ENCODE results near the gene FARS2. TPM values are rescaled to one million over a fixed set of nuclear protein-coding genes. Genes with fewer than 3 reads are reported as not detected.

FARS2 gene
- polyA plus RNA-seq, 1 of the 3 experiments (the other 2 are of a cell fraction): 12.5 TPM

GRCh38 chr6:5521322-5521721, 260.0 kb downstream of the FARS2 start:
- no peaks in the 10 kb centered on the region for H3K36me3 ChIP-seq (replicated peaks in 1 of 2; ENCODE audit: control insufficient read depth in 1 of 2, insufficient read depth in 2 of 2, low read length in 1 of 2)
- ChIA-PET CTCF (interaction anchor here (0.8 to 1.1 kb wide), 2 partner anchors 16 to 21 kb away, joined by 3 read pairs; no protein-coding TSS in a partner anchor), POLR2A (no interaction called here)
- H3K4me3 ChIP-seq (ENCODE audit: low read depth in 2 of 2, low read length in 1 of 2): no peak overlapping the region
- no peaks in the 10 kb centered on the region for H4K20me1 ChIP-seq (ENCODE audit: insufficient read depth)
- WGBS (ENCODE audit: low lambda C conversion rate): 72% methylated on average over 3 of the region's 3 CpGs
- H3F3A ChIP-seq (replicated peaks; ENCODE audit: insufficient read depth): no peaks in the 10 kb centered on the region
- H3K79me2 ChIP-seq (ENCODE audit: insufficient read depth): no peaks in the 10 kb centered on the region
- H2AFZ ChIP-seq (ENCODE audit: low read depth): no peak overlapping the region
- peak overlapping the region in 1 of 2 experiments; percentile 28; a peak in 1 of 4 replicates for H3K27ac ChIP-seq (ENCODE audit: low read depth in 2 of 2, low read length in 1 of 2)
- no peaks in the 10 kb centered on the region for H3K27me3 ChIP-seq (ENCODE audit: insufficient read depth)
- no peak overlapping the region for H3K9ac ChIP-seq
- no peaks in the 10 kb centered on the region for H3K9me3 ChIP-seq
- H3K9me2 ChIP-seq: no peaks in the 10 kb centered on the region
- no peak for DNase-seq
- no peak overlapping the region for H3K4me2 ChIP-seq
- no peak for TF ChIP-seq SIN3A (IDR thresholded peaks at IDR 0.05; ENCODE audit: borderline replicate concordance, low read depth, low read length)
- TF ChIP-seq IRF3 (IDR thresholded peaks at IDR 0.05; ENCODE audit: low read depth, low read length): no peak
- TF ChIP-seq CHD2 (IDR thresholded peaks at IDR 0.05; ENCODE audit: low read length, partially characterized antibody): no peak
- TF ChIP-seq JUND (IDR thresholded peaks at IDR 0.05): no peak
- TF ChIP-seq FOXJ3 (CRISPR knock-in tag; IDR thresholded peaks at IDR 0.05): no peak
- H3K4me1 ChIP-seq (ENCODE audit: control insufficient read depth in 1 of 2, insufficient read depth in 2 of 2, low read depth in 1 of 2, low read length in 1 of 2): no peaks in the 10 kb centered on the region; a peak in 2 of 4 replicates

- no peak overlapping the region; a peak in 1 of 4 replicates for H3K27ac ChIP-seq (ENCODE audit: low read depth in 2 of 2, low read length in 1 of 2)
- H2AFZ ChIP-seq (ENCODE audit: low read depth): no peak overlapping the region
- H3K27me3 ChIP-seq (ENCODE audit: insufficient read depth): no peaks in the 10 kb centered on the region
- no peaks in the 10 kb centered on the region for H3K9me2 ChIP-seq
- H3K4me3 ChIP-seq (ENCODE audit: low read depth in 2 of 2, low read length in 1 of 2): no peak overlapping the region
- TF ChIP-seq MEF2A (IDR thresholded peaks at IDR 0.05; ENCODE audit: borderline replicate concordance, low read depth) (no peak), EP300 (IDR thresholded peaks at IDR 0.05; ENCODE audit: borderline replicate concordance in 1 of 2, low read depth in 1 of 2, low read length in 1 of 2) (no peak), TAF1 (IDR thresholded peaks at IDR 0.05; ENCODE audit: borderline replicate concordance, low read depth, low read length) (no peak), ZBTB33 (IDR thresholded peaks at IDR 0.05; ENCODE audit: borderline replicate concordance, low read depth) (no peak), POLR2AphosphoS5 (IDR thresholded peaks at IDR 0.05; ENCODE audit: low read depth, low read length) (no peak), FOXJ3 (CRISPR knock-in tag; IDR thresholded peaks at IDR 0.05) (no peak), RXRA (IDR thresholded peaks at IDR 0.05; ENCODE audit: borderline replicate concordance, low read depth) (no peak), GABPA (IDR thresholded peaks at IDR 0.05; ENCODE audit: low read depth) (no peak), JUND (IDR thresholded peaks at IDR 0.05) (no peak), RFX5 (IDR thresholded peaks at IDR 0.05; ENCODE audit: low read length) (no peak), TEAD4 (IDR thresholded peaks at IDR 0.05; ENCODE audit: borderline replicate concordance, insufficient read depth) (no peak), MXI1 (IDR thresholded peaks at IDR 0.05; ENCODE audit: low read depth, low read length) (no peak), PBX3 (IDR thresholded peaks at IDR 0.05) (no peak), SIN3A (IDR thresholded peaks at IDR 0.05; ENCODE audit: borderline replicate concordance, low read depth, low read length) (no peak), ELF1 (IDR thresholded peaks at IDR 0.05) (no peak), RCOR1 (IDR thresholded peaks at IDR 0.05; ENCODE audit: low read length) (no peak), GATA2 (CRISPR knock-in tag; IDR thresholded peaks at IDR 0.05) (no peak)
- H4K20me1 ChIP-seq (ENCODE audit: insufficient read depth): no peaks in the 10 kb centered on the region
- ChIA-PET POLR2A (no interaction called here), CTCF (interaction anchor here (0.8 to 1.1 kb wide), 2 partner anchors 17 to 21 kb away, joined by 3 read pairs; no protein-coding TSS in a partner anchor)
- no peaks in the 10 kb centered on the region; a peak in 2 of 4 replicates for H3K4me1 ChIP-seq (ENCODE audit: control insufficient read depth in 1 of 2, insufficient read depth in 2 of 2, low read depth in 1 of 2, low read length in 1 of 2)
- no peak for DNase-seq
- no peak overlapping the region for H3K9ac ChIP-seq
- H3K36me3 ChIP-seq (replicated peaks in 1 of 2; ENCODE audit: control insufficient read depth in 1 of 2, insufficient read depth in 2 of 2, low read length in 1 of 2): no peaks in the 10 kb centered on the region
- H3K9me3 ChIP-seq: no peaks in the 10 kb centered on the region
- no peaks in the 10 kb centered on the region for H3F3A ChIP-seq (replicated peaks; ENCODE audit: insufficient read depth)
- H3K79me2 ChIP-seq (ENCODE audit: insufficient read depth): no peaks in the 10 kb centered on the region
- no peak overlapping the region for H3K4me2 ChIP-seq
Observed at GRCh38 chr6:5522147-5522546, 260.8 kb downstream of the FARS2 start.
